Activated CD4-positive, alpha-beta T cell treated with anti-CD3 and anti-CD28 coated beads for 1 hour (primary cell): ENCODE data around the gene RHOH.

Source experiments
- DNase-seq: peaks from one replicate; pipeline ENCODE4 v3.0.0-alpha.2; 2020

Gene RHOH

GRCh38 chr4:40238700-40239548, 42.1 kb downstream of the RHOH start:
- peak; percentile 68 for DNase-seq

GRCh38 chr4:40240040-40240653, 43.3 kb downstream of the RHOH start:
- DNase-seq: no peak

DNA sequence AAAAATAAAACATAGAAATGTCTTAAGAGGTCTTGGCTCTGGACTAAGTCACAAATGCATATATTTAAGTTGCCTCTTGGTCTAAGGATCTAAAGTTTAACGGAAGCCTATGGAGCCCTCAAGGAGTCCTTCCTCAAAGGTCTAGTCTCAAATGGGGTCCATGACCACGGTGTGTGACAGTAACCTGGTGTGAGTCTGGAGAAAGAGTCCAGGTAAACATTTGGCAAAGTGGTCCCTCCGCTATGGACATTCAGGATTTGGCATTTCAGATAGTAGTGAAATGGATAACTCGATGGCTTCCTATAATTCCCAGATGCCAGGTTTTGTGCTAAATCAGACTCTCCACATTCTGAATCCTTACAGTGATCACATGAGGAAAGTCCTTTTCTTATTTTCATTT, 44.2 kb downstream of the RHOH start:
- no peak for DNase-seq

- no peak for DNase-seq
These were observed 45.1 kb downstream of the RHOH start for GRCh38 chr4:40241941-40242340.

- no peak for DNase-seq
These were observed 46.6 kb downstream of the RHOH start for GRCh38 chr4:40243386-40243948.

GRCh38 chr4:40244606-40245005, 47.8 kb downstream of the RHOH start:
- no peak for DNase-seq

DNA sequence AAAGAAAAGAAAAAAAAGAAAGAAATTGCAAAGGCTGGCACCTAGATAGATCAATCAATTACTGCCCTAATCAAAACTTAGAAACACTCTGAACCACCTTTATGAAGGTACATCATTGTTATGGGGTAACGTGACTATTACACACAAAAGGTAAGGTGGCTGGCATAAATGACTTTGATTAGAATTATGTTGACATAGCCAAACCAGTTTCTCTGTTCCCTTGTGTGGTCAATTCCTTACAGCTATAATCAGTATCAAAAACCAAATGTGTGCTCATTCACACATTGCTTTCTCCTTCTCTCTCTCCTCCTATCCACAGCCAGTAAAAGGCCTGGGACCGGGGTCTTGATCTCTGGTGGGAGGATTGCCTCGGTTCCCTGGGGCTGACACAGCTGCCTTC, 48.7 kb downstream of the RHOH start:
- no peak for DNase-seq

DNA sequence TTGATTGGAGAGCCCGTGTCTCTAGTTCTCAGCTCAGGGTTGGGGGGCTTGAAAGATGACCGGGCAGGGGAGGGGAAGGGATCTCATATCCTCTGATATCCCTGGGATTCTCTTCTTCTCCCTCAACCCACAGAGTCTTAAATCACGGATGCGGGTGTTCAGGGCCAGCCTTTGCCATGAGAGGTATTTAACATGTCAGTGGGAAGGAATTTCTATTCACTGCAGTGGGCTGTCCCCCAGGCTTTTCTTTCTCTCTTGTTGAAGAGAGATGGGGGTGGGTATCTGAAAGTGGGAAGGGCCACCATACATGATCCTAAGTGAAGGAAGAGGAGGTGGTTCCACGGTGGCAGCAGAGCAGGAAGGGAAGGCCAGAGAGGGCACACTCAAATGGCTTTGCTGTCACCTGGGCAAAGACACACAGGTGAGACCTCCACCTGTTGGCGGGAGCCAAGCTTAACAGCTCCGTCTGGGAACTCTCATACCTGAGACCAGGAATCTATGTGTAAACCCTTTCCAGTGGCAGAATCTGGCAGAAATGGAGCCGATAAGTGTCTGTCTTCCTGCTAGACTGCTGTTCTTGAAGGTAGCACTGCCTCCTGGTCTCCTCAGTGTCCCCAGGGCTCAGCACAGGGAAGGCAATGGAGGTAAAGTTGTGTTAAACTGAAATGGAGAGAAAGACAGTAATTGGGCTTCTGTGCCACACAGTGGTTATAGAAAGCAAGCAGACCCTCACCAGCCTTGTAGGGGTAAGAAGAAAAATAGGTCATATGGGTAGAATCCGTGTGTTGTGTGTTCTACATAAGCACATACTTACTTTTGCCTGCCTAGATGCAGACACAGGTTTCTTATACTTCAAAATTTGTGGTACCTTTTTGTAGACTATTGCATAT, 49.4 kb downstream of the RHOH start:
- DNase-seq: no peak

GRCh38 chr4:40246938-40247337, 50.1 kb downstream of the RHOH start:
- DNase-seq: no peak

DNA sequence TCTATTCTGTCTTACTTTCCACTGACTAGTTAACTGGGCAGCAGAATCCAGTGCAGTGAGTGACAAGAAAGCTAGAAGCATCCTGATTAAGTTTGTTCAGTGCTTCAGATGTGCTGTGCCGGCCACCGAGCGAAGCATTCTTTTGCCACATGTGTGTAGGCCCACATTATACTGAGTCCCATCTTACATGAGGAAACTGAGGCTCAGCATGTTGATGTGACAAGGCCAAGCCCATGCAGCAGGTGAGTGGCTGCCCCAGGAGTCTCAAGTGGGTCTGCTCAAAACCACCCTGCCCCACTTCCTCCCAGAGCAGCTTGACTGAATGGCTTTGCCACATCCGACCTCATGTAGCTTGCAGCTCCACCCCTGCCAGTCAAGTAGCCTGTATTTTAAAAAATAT, 50.5 kb downstream of the RHOH start:
- DNase-seq: peak; percentile 44

- DNase-seq: no peak
These were observed 54.5 kb downstream of the RHOH start for GRCh38 chr4:40251366-40251765.

DNA sequence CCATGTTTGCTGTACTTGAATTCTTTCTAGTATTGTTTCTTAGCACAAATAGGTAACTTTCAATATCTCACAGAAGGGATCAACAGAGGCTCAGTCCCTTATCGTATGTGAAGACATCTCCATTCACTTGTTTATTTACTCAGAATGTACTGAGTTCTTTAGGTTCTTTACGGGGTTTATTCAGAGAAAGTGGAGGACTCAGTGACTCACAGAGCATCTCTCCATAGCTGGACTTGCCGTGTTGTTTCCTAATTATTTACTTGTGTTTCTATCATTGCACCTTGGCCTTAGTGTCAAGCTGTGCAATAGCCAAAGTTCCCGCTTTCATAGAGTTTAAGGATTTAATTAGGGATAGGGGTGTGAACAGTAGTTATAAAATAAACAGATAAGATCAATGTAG, 57.1 kb downstream of the RHOH start:
- DNase-seq: no peak

DNA sequence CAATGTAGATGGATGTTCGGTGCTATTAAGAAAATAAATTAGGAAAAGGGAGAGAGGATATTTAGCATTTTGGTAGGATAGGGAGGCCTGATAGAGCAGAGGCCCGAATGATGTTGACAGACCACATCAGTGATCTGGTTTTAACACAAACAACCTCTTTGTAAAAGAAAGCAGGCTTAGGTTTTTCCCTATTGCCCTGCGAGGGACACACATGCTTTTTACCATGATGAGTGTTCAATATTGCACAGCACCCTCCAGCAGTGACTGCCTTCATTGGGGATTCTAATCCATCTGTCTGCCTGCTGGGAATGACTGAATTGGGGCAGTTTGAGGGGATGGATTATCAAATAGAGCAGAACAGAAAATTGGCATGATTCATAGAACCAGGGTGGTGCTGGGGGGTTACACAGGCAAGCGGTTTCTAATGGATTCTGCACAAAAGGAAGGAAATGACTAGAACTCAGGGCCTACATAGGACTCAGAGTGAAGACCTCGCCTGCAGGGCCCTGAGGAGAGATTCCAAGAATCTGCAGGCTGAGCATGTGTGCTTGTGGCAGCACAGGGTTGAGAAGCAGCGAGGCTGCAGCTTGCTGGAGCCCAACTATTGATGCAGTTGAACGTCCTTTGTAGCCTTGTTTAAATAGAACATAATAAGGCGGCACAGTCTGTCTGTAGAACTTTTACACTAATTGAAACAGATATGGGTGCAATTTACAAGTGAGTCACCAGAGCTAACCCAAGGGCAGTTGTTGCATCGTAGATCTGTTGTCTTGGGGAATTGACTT, 58.0 kb downstream of the RHOH start:
- no peak for DNase-seq

GRCh38 chr4:40255393-40256281, 58.8 kb downstream of the RHOH start:
- DNase-seq: no peak

DNA sequence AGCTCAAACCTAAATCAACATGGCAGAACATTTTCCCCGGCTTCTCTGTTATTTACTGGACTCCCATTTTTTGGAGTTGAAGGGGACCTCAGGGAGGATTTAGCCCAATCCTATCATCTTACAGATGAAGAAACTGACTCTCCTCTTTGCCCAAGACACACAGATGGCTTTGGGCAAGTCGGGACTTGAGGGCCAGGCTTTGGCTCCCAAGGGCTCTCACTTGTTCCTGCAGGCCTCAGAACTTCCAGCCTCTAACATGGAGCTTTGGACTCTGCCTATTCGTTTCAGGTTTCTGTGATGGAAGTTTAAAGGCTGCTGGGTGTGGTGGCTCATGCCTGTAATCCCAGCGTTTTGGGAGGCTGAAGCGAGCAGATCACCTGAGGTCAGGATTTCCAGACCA, 59.5 kb downstream of the RHOH start:
- no peak for DNase-seq

GRCh38 chr4:40256817-40257216, 60.0 kb downstream of the RHOH start:
- DNase-seq: no peak

- DNase-seq: no peak
These were observed 61.8 kb downstream of the RHOH start for GRCh38 chr4:40258627-40259026.

GRCh38 chr4:40261231-40262076, 64.6 kb downstream of the RHOH start:
- no peak for DNase-seq

GRCh38 chr4:40262077-40262528, 65.3 kb downstream of the RHOH start:
- no peak for DNase-seq

- no peak for DNase-seq
These were observed 66.0 kb downstream of the RHOH start for GRCh38 chr4:40262861-40263260.
